ENCODE data around the gene RUNX2.

Gene RUNX2

DNA sequence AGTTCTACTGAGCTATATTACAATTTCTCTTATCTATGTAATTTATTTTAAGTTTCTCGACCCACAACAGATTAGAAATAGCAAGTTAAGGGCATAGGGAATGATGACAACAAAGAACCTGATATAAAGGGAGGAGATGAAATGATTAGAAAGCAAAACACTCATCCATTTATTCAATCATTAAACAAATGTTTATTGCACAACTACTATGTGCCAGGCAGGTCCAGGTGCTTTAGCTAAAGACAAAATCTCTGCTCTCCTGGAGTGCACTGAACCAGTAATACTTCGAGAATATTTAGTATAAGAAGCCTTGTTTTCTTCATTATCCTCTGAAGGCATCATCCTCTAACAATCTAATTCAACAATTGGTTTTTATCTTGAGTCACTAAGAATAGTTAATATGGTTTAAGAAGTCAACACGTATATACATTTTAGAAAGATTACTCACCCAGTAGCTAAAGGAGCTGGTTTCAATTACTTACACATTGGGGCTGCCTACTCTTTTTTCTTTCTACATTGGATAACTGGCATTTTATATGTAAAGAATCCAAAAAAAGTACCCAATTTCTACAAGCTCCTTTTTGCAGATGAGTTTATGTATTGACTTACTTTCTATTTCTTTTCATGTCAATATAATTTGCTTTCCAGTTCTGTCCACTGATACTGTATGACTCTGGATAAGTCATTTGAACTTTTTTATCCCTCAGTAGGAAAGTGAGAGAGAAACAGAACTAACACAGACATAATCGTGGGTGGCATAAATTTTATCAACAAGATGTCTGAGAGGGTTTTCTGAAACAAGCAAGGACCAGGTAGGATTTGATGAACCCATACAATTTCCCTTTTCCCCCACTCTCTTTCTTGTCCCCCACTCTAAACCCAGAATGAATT lies 375.0 kb downstream of the RUNX2 start:
- Histone ChIP-seq H3K4me1 (ENCODE audit: insufficient read depth, low read length) (no peaks in the 10 kb centered on the region), H3K9me3 (ENCODE audit: low read length) (no peaks in the 10 kb centered on the region), H3K36me3 (ENCODE audit: insufficient read depth, low read length) (no peaks in the 10 kb centered on the region), H3K9ac (ENCODE audit: low read length) (no peak overlapping the region), H3K4me3 (ENCODE audit: low read depth in 1 of 2, low read length in 2 of 2) (no peak overlapping the region), H3K27ac (ENCODE audit: low read depth, low read length) (no peak overlapping the region), H3K27me3 (ENCODE audit: control insufficient read depth in 1 of 2, insufficient read depth in 2 of 2, low read length in 2 of 2) (no peaks in the 10 kb centered on the region)

DNA sequence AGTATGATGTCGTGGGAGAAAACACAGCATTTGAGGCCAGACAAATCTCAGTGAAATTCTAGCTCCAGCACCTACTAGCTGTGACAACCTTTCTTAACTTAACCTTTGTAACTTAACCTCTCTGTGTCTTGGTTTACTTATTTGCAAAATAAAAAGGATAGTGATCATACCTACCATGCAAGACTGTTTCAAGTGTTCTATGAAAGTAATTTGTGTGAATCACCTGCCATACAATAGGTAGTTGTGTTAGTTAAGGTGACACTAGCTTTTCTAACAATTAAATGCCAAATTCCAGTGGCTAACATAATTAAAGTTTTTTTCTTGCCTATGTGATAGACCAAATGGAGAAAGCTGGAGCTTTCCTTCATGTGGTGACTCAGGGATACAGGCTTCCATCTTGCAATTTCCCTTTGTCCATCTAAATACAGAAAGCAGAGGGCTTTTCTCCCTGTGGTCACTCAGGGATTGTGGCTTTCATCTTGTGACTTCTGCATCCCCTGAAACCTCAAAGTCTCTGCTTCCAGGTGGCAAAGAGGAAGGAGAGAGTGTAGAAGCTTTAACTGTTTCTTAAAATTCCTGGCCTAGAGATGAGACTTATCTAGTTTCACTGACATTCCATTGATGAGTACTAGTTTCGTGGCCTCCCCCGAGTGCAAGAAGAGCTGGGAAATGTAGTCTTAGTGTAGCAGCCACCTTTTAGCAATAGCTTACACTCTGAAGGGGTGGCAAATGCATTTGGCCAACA lies 376.1 kb downstream of the RUNX2 start:
- no peaks in the 10 kb centered on the region for H3K36me3 ChIP-seq (ENCODE audit: insufficient read depth, low read length)
- H3K27me3 ChIP-seq (ENCODE audit: control insufficient read depth in 1 of 2, insufficient read depth in 2 of 2, low read length in 2 of 2) = no peaks in the 10 kb centered on the region
- H3K9ac ChIP-seq (ENCODE audit: low read length) = no peak overlapping the region
- H3K9me3 ChIP-seq (ENCODE audit: low read length) = no peaks in the 10 kb centered on the region
- H3K4me1 ChIP-seq (ENCODE audit: insufficient read depth, low read length) = no peaks in the 10 kb centered on the region
- no peak overlapping the region for H3K4me3 ChIP-seq (ENCODE audit: low read depth in 1 of 2, low read length in 2 of 2)
- H3K27ac ChIP-seq (ENCODE audit: low read depth, low read length) = no peak overlapping the region

- Histone ChIP-seq H3K9ac (ENCODE audit: low read length) (no peak overlapping the region), H3K36me3 (ENCODE audit: insufficient read depth, low read length) (no peaks in the 10 kb centered on the region), H3K9me3 (ENCODE audit: low read length) (no peaks in the 10 kb centered on the region), H3K4me3 (ENCODE audit: low read depth in 1 of 2, low read length in 2 of 2) (no peak overlapping the region), H3K27me3 (ENCODE audit: control insufficient read depth in 1 of 2, insufficient read depth in 2 of 2, low read length in 2 of 2) (no peaks in the 10 kb centered on the region), H3K4me1 (ENCODE audit: insufficient read depth, low read length) (no peaks in the 10 kb centered on the region), H3K27ac (ENCODE audit: low read depth, low read length) (no peak overlapping the region)
Observed at GRCh38 chr6:45705137-45705855, 377.2 kb downstream of the RUNX2 start.

- H3K4me1 ChIP-seq (ENCODE audit: insufficient read depth, low read length) = no peaks in the 10 kb centered on the region
- no peak overlapping the region for H3K27ac ChIP-seq (ENCODE audit: low read depth, low read length)
- no peak overlapping the region for H3K4me3 ChIP-seq (ENCODE audit: low read depth in 1 of 2, low read length in 2 of 2)
- H3K9ac ChIP-seq (ENCODE audit: low read length) = no peak overlapping the region
- H3K9me3 ChIP-seq (ENCODE audit: low read length) = no peaks in the 10 kb centered on the region
- H3K36me3 ChIP-seq (ENCODE audit: insufficient read depth, low read length) = no peaks in the 10 kb centered on the region
- H3K27me3 ChIP-seq (ENCODE audit: control insufficient read depth in 1 of 2, insufficient read depth in 2 of 2, low read length in 2 of 2) = no peaks in the 10 kb centered on the region
Observed at GRCh38 chr6:45706319-45706718, 378.2 kb downstream of the RUNX2 start.

DNA sequence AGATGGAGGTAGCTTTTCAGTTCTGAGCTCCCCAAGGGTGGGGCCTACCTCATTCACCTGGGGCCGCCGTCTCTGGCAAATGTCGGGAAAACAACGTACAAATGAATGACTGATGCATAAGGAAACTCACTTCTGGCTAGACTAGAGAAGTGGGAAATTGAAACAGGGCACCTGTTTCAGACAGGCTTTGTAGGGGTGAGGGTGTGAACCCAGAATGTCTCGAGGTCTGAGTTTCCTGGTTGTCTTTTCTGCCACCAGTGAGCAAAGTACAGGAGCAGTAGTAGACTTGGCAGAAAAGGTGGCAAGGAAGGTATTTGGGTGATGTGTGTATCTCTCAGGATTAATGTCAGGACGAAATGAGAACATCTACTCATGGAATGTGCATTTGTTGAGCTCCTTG lies 379.0 kb downstream of the RUNX2 start:
- Histone ChIP-seq H3K9ac (ENCODE audit: low read length) (no peak overlapping the region), H3K27me3 (ENCODE audit: control insufficient read depth in 1 of 2, insufficient read depth in 2 of 2, low read length in 2 of 2) (no peaks in the 10 kb centered on the region), H3K4me1 (ENCODE audit: insufficient read depth, low read length) (no peaks in the 10 kb centered on the region), H3K4me3 (ENCODE audit: low read depth in 1 of 2, low read length in 2 of 2) (no peak overlapping the region), H3K9me3 (ENCODE audit: low read length) (no peaks in the 10 kb centered on the region), H3K36me3 (ENCODE audit: insufficient read depth, low read length) (no peaks in the 10 kb centered on the region), H3K27ac (ENCODE audit: low read depth, low read length) (no peak overlapping the region)

- Histone ChIP-seq H3K27me3 (ENCODE audit: control insufficient read depth in 1 of 2, insufficient read depth in 2 of 2, low read length in 2 of 2) (no peaks in the 10 kb centered on the region), H3K27ac (ENCODE audit: low read depth, low read length) (no peak overlapping the region), H3K4me3 (ENCODE audit: low read depth in 1 of 2, low read length in 2 of 2) (no peak overlapping the region), H3K36me3 (ENCODE audit: insufficient read depth, low read length) (no peaks in the 10 kb centered on the region), H3K4me1 (ENCODE audit: insufficient read depth, low read length) (peaks cover 8% of the 10 kb centered on the region), H3K9ac (ENCODE audit: low read length) (no peak overlapping the region), H3K9me3 (ENCODE audit: low read length) (no peaks in the 10 kb centered on the region)
Observed at GRCh38 chr6:45709781-45710220, 381.7 kb downstream of the RUNX2 start.

- Histone ChIP-seq H3K9ac (ENCODE audit: low read length) (no peak overlapping the region), H3K27me3 (ENCODE audit: control insufficient read depth in 1 of 2, insufficient read depth in 2 of 2, low read length in 2 of 2) (no peaks in the 10 kb centered on the region), H3K36me3 (ENCODE audit: insufficient read depth, low read length) (no peaks in the 10 kb centered on the region), H3K4me1 (ENCODE audit: insufficient read depth, low read length) (peaks cover 11% of the 10 kb centered on the region), H3K4me3 (ENCODE audit: low read depth in 1 of 2, low read length in 2 of 2) (no peak overlapping the region), H3K9me3 (ENCODE audit: low read length) (no peaks in the 10 kb centered on the region), H3K27ac (ENCODE audit: low read depth, low read length) (no peak overlapping the region)
Observed at GRCh38 chr6:45710304-45710821, 382.2 kb downstream of the RUNX2 start.

- Histone ChIP-seq H3K4me3 (ENCODE audit: low read depth in 1 of 2, low read length in 2 of 2) (no peak overlapping the region), H3K27ac (ENCODE audit: low read depth, low read length) (no peak overlapping the region), H3K27me3 (ENCODE audit: control insufficient read depth in 1 of 2, insufficient read depth in 2 of 2, low read length in 2 of 2) (no peaks in the 10 kb centered on the region), H3K36me3 (ENCODE audit: insufficient read depth, low read length) (no peaks in the 10 kb centered on the region), H3K4me1 (ENCODE audit: insufficient read depth, low read length) (peaks cover 11% of the 10 kb centered on the region), H3K9me3 (ENCODE audit: low read length) (no peaks in the 10 kb centered on the region), H3K9ac (ENCODE audit: low read length) (no peak overlapping the region)
Observed at GRCh38 chr6:45712076-45712475, 383.9 kb downstream of the RUNX2 start.

DNA sequence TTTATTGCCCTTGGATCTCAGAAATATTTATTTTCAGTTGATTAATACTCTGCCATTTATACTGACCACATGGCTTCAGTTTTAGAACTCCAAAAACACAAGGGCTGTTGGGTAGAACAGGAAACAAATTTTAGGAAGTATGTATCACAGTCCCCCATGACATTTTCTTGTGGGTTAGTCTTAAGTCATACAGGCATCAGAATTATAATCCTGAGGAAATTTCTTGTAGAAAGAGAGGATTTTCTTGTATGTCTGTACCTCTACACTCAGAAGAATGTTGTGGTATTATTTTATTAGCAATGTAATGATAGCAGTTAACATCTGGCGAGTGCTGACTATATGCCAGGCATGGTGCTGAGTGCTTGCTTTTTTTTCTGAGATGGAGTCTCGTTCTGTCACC lies 384.7 kb downstream of the RUNX2 start:
- Histone ChIP-seq H3K9ac (ENCODE audit: low read length) (no peak overlapping the region), H3K9me3 (ENCODE audit: low read length) (no peaks in the 10 kb centered on the region), H3K36me3 (ENCODE audit: insufficient read depth, low read length) (no peaks in the 10 kb centered on the region), H3K4me3 (ENCODE audit: low read depth in 1 of 2, low read length in 2 of 2) (no peak overlapping the region), H3K4me1 (ENCODE audit: insufficient read depth, low read length) (peaks cover 11% of the 10 kb centered on the region), H3K27me3 (ENCODE audit: control insufficient read depth in 1 of 2, insufficient read depth in 2 of 2, low read length in 2 of 2) (no peaks in the 10 kb centered on the region), H3K27ac (ENCODE audit: low read depth, low read length) (no peak overlapping the region)
